Prostate gland (tissue), 2 donors: ENCODE data around the gene PRPF38A. TPM values are rescaled to one million over a fixed set of nuclear protein-coding genes. Genes with fewer than 3 reads are reported as not detected.

Experiments
- DNase-seq: peaks from one replicate; pipeline ENCODE4 v3.0.0-alpha.2; 2019; ENCODE audit warnings: low spot score
- H3K27ac ChIP-seq, 2 donors: fragments of 200-600 bp; sonication (generic); 2 replicates each; pipeline ENCODE4 v1.5.1; 2017 to 2019
- H3K27me3 ChIP-seq: fragments of 200-600 bp; sonication (generic); replicated peaks from 2 replicates; pipeline ENCODE4 v1.5.1; 2019; ENCODE audit not compliant: insufficient read depth
- H3K36me3 ChIP-seq, 2 donors: fragments of 200-600 bp; sonication (generic); 1 replicate in 1 of 2; 2 replicates in 1 of 2; pipeline versions ENCODE4 v1.5.1 to v1.8.1; 2017 to 2019
- H3K4me1 ChIP-seq: fragments of 200-600 bp; sonication (generic); replicated peaks from 2 replicates; pipeline ENCODE4 v1.5.1; 2019
- H3K4me3 ChIP-seq, 2 donors: fragments of 200-600 bp; sonication (generic); 2 replicates each; pipeline ENCODE4 v1.5.1; 2017 to 2019
- H3K9me3 ChIP-seq: fragments of 200-600 bp; sonication (generic); 2 replicates; pipeline ENCODE4 v1.5.1; 2017
- CTCF ChIP-seq, 4 experiments: fragments of 200-600 bp in 2 of 4; fragments of 450-650 bp in 2 of 4; sonication (generic) in 2 of 4; IDR thresholded peaks; 1 replicate in 3 of 4; 2 replicates in 1 of 4; pipeline ENCODE4 v1.5.1; 2016 to 2019; ENCODE audit warnings: antibody characterized with exemption in 4 of 4, mild to moderate bottlenecking in 2 of 4, moderate library complexity in 2 of 4
- POLR2A ChIP-seq: fragments of 450-650 bp; IDR thresholded peaks from one replicate; pipeline ENCODE4 v1.6.1; 2016; ENCODE audit warnings: antibody characterized with exemption, mild to moderate bottlenecking
- POLR2AphosphoS5 ChIP-seq: sonication (generic); formaldehyde crosslinking; IDR thresholded peaks from one replicate; pipeline ENCODE4 v1.6.1; 2017; ENCODE audit warnings: antibody characterized with exemption
- WGBS: methylation state at CpG from one replicate; pipeline ENCODE4 v1.1.5; 2018; 5-methylcytosine and 5-hydroxymethylcytosine counted together
- intact Hi-C: fragments of 100-400 bp; cut with DNase I; formaldehyde crosslinking; loops from one replicate; pipeline ENCODE4 v1.14.2; 2022
- total RNA-seq, 2 donors: library from RNA; depleted of rRNA; stranded (reverse); fragments of >200 nt; gene quantifications; one replicate each; pipeline ENCODE4 v1.1.0, GENCODE V29; 2016

PRPF38A gene
- total RNA-seq, 2 donors from 2014 or later = 15.3 to 24.8 TPM

GRCh38 chr1:52439976-52440375, 35.6 kb downstream of the PRPF38A start:
- TF ChIP-seq POLR2A = no peak
- no peak for TF ChIP-seq CTCF (IDR thresholded peaks at IDR 0.05)
- TF ChIP-seq POLR2AphosphoS5 = no peak
- 94% methylated on average over 4 of the region's 4 CpGs for WGBS
- DNase-seq = no peak
- no peaks in the 10 kb centered on the region for H3K9me3 ChIP-seq
- no peak overlapping the region for H3K27ac ChIP-seq
- intact Hi-C loops = no loop called here
- no peaks in the 10 kb centered on the region for H3K27me3 ChIP-seq
- H3K4me1 ChIP-seq = no peaks in the 10 kb centered on the region
- no peaks in the 10 kb centered on the region for H3K36me3 ChIP-seq
- no peak overlapping the region for H3K4me3 ChIP-seq

- Histone ChIP-seq H3K36me3 (no peaks in the 10 kb centered on the region), H3K4me1 (no peaks in the 10 kb centered on the region), H3K9me3 (no peaks in the 10 kb centered on the region), H3K27me3 (no peaks in the 10 kb centered on the region), H3K4me3 (no peak overlapping the region), H3K27ac (no peak overlapping the region)
- 59% methylated on average over 2 of the region's 2 CpGs for WGBS
- DNase-seq = no peak
- TF ChIP-seq POLR2A (no peak), CTCF (IDR thresholded peaks at IDR 0.05) (no peak)
- intact Hi-C loops = no loop called here
Observed at GRCh38 chr1:52444463-52444862, 40.1 kb downstream of the PRPF38A start.

- 100% methylated on average over 1 of the region's 1 CpG for WGBS
- no peak for DNase-seq
- no peak overlapping the region for H3K4me3 ChIP-seq
- intact Hi-C loops = no loop called here
- H3K9me3 ChIP-seq = no peaks in the 10 kb centered on the region
- H3K27ac ChIP-seq = no peak overlapping the region
- no peaks in the 10 kb centered on the region for H3K36me3 ChIP-seq
- H3K4me1 ChIP-seq = no peaks in the 10 kb centered on the region
- TF ChIP-seq POLR2AphosphoS5 (no peak), POLR2A (no peak), CTCF (IDR thresholded peaks at IDR 0.05) (no peak)
- no peaks in the 10 kb centered on the region for H3K27me3 ChIP-seq
Observed at GRCh38 chr1:52454127-52454526, 49.7 kb downstream of the PRPF38A start.

GRCh38 chr1:52454779-52455178, 50.4 kb downstream of the PRPF38A start:
- DNase-seq = no peak
- no peaks in the 10 kb centered on the region for H3K27me3 ChIP-seq
- TF ChIP-seq POLR2AphosphoS5 (no peak), POLR2A (no peak), CTCF (IDR thresholded peaks at IDR 0.05) (no peak)
- no peak overlapping the region for H3K27ac ChIP-seq
- WGBS = 96% methylated on average over 2 of the region's 2 CpGs
- H3K4me3 ChIP-seq = no peak overlapping the region
- no peaks in the 10 kb centered on the region for H3K9me3 ChIP-seq
- no peaks in the 10 kb centered on the region for H3K36me3 ChIP-seq
- intact Hi-C loops = no loop called here
- no peaks in the 10 kb centered on the region for H3K4me1 ChIP-seq

GRCh38 chr1:52455686-52456085, 51.3 kb downstream of the PRPF38A start:
- Histone ChIP-seq H3K27ac (no peak overlapping the region), H3K4me1 (no peaks in the 10 kb centered on the region), H3K4me3 (no peak overlapping the region), H3K36me3 (no peaks in the 10 kb centered on the region), H3K9me3 (no peaks in the 10 kb centered on the region), H3K27me3 (no peaks in the 10 kb centered on the region)
- intact Hi-C loops = no loop called here
- DNase-seq = no peak
- TF ChIP-seq POLR2A = no peak
- WGBS = 100% methylated on average over 2 of the region's 2 CpGs
